Pancreas (tissue), 10 donors: ENCODE data around the gene KCNH5. TPM values are rescaled to one million over a fixed set of nuclear protein-coding genes. Genes with fewer than 3 reads are reported as not detected.

Experiments
- ATAC-seq, 4 donors: fragments of 200-7000 bp; cut with Tn5 transposase; one replicate each; pipeline versions ENCODE4 v1.8.0 to v1.9.1; 2020; ENCODE audit warnings: mild to moderate bottlenecking in 4 of 4, moderate library complexity in 4 of 4
- DNase-seq, 6 donors: peaks; one replicate each; pipeline ENCODE4 v3.0.0-alpha.2; 2020
- FAIRE-seq: peaks from 2 replicates; lab custom pipeline; 2012; peaks lifted over from hg19 to GRCh38; lab: Jason Lieb, UNC
- H3K27ac ChIP-seq, 4 donors: fragments of 200-600 bp; sonication (generic); 1 replicate in 3 of 4; 2 replicates in 1 of 4; pipeline versions ENCODE4 v1.5.0 to v1.8.0; 2020
- H3K27me3 ChIP-seq, 4 donors: fragments of 200-600 bp; one replicate each; pipeline ENCODE4 v1.8.0; 2021
- H3K36me3 ChIP-seq, 3 donors: fragments of 200-600 bp; sonication (generic) in 1 of 3; one replicate each; pipeline versions ENCODE4 v1.5.0 to v1.8.0; 2020 to 2021
- H3K4me1 ChIP-seq, 3 donors: fragments of 200-600 bp; one replicate each; pipeline ENCODE4 v1.8.0; 2021
- H3K4me3 ChIP-seq, 4 donors: fragments of 200-600 bp; sonication (generic) in 2 of 4; one replicate each; pipeline versions ENCODE4 v1.5.0 to v1.8.0; 2020 to 2021
- H3K9me3 ChIP-seq, 4 donors: fragments of 200-600 bp; one replicate each; pipeline ENCODE4 v1.8.0; 2021
- WGBS, 2 donors: extraction: QIAGEN DNeasy Blood & Tissue Kit; methylation state at CpG; one replicate each; pipeline ENCODE4 v1.1.7; 2013; 5-methylcytosine and 5-hydroxymethylcytosine counted together
- intact Hi-C, 3 donors: fragments of 100-400 bp; cut with DNase I; formaldehyde crosslinking; loops; one replicate each; pipeline versions ENCODE4 v1.11.1 to v1.14.2; 2022
- polyA plus RNA-seq, 2 donors: library from polyadenylated mRNA; stranded (reverse); fragments of 200-250 nt; gene quantifications; one replicate each; pipeline ENCODE4 v1.2.3, GENCODE V29; 2013
- total RNA-seq, 6 donors: library from RNA; stranded (reverse); fragmentation: NEBNext Ultra II Directional in 4 of 6; extraction: Animal tissue kit (Norgen Biotek cat#: 25700) in 4 of 6; gene quantifications; one replicate each; pipeline versions ENCODE4 v1.2.1 to v1.2.4, GENCODE V29; 2021 to 2023
- TF ChIP-seq, protein P1 (sequence below), 4 donors: fragments of 200-600 bp; sonication (generic) in 3 of 4; IDR thresholded peaks; one replicate each; pipeline versions ENCODE4 v1.5.0 to v1.8.0; 2021; ENCODE audit warnings: antibody characterized with exemption in 4 of 4
- donor health status: healthy with polysubstance abuse.
- donor health status: DM: no; HTN: no; CAD: no; lungs with moderate emphysema.
- donor health status: DM: no; HTN: no; CAD: no.
- donor health status: control.
- donor health status: control.
- donor health status: Bipolar disorder and iron deficiency.
- donor health status: DM: yes; HTN: yes; CAD: no.
- donor health status: DM: no; HTN: no; CAD: no.
- donor health status: DM: no; HTN: no; CAD: no.
- donor health status: DM: yes; HTN: yes; CAD: no.

Gene KCNH5
- total and polyA plus RNA-seq, 8 donors: not detected

DNA sequence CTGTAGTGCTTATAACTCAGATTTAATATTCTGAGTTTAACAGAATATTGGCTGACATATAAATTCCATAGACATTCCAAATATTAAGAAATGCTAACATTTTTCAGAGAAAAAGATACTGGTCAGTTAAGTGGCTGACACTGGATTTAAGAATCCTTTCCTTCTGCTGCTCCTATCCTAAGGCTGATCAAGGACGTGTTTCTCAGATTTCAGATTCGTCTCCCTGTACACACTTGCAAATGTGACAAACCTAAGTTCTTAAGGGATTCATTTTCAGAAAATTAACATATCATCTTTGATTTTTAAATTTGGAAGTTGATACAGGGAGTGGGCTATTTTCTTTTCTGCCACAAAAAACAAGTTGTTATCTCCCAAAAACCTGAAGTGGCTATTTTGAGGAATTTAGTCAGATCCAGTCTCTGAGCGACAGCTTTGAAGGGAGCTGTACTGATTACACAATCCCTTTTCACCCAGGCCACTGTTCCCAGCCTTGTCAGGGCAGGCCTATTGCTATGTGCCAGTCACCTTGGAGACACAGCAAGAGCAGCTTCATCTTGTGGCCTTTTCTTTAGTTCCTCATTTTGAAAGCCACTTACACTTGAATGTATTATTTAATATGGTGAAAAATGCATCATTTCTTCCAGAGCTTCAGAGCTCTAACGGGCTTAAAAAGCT lies 370.6 kb downstream of the KCNH5 start:
- intact Hi-C loops: no loop called here
- TF ChIP-seq, protein P1, sequence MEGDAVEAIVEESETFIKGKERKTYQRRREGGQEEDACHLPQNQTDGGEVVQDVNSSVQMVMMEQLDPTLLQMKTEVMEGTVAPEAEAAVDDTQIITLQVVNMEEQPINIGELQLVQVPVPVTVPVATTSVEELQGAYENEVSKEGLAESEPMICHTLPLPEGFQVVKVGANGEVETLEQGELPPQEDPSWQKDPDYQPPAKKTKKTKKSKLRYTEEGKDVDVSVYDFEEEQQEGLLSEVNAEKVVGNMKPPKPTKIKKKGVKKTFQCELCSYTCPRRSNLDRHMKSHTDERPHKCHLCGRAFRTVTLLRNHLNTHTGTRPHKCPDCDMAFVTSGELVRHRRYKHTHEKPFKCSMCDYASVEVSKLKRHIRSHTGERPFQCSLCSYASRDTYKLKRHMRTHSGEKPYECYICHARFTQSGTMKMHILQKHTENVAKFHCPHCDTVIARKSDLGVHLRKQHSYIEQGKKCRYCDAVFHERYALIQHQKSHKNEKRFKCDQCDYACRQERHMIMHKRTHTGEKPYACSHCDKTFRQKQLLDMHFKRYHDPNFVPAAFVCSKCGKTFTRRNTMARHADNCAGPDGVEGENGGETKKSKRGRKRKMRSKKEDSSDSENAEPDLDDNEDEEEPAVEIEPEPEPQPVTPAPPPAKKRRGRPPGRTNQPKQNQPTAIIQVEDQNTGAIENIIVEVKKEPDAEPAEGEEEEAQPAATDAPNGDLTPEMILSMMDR (IDR thresholded peaks at IDR 0.05): no peak
- DNase-seq: no peak
- no peak for FAIRE-seq
- Histone ChIP-seq H3K4me1 (no peaks in the 10 kb centered on the region), H3K27me3 (no peaks in the 10 kb centered on the region), H3K4me3 (no peak overlapping the region), H3K36me3 (no peaks in the 10 kb centered on the region), H3K9me3 (no peaks in the 10 kb centered on the region), H3K27ac (no peak overlapping the region)
- 61 to 69% methylated on average over 4 of the region's 4 CpGs for WGBS, 2 donors
- ATAC-seq: no peak

- WGBS, 2 donors: 77 to 85% methylated on average over 4 of the region's 4 CpGs
- no peaks in the 10 kb centered on the region for H3K4me1 ChIP-seq
- no peaks in the 10 kb centered on the region for H3K36me3 ChIP-seq
- ATAC-seq (no peak), FAIRE-seq (no peak), DNase-seq (no peak)
- no peaks in the 10 kb centered on the region for H3K27me3 ChIP-seq
- no peak overlapping the region for H3K27ac ChIP-seq
- H3K4me3 ChIP-seq: no peak overlapping the region
- TF ChIP-seq, protein P1 (IDR thresholded peaks at IDR 0.05): no peak
- H3K9me3 ChIP-seq: no peaks in the 10 kb centered on the region
- intact Hi-C loops: no loop called here
These were observed 372.1 kb downstream of the KCNH5 start for GRCh38 chr14:62673014-62673755.

DNA sequence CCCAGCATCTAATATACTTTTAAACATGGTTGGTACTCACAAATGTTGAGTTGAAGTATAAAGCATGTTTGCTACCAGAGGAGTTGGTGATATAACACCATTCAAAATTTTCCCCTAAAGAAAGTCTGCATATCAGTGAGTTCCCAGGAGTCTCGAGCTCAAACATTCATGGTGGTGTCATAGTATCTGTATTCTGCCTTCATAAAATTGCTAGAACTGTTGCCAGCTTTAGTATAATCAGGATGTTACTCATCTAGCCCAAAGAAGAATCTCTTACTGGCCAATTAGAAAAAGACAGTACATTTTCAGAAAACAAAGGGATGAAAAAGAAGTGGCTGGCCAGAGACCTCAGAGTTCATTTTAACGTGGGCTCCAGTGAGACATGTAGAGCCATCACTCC lies 374.7 kb downstream of the KCNH5 start:
- Histone ChIP-seq H3K27ac (no peak overlapping the region), H3K36me3 (no peaks in the 10 kb centered on the region), H3K4me1 (no peaks in the 10 kb centered on the region), H3K27me3 (no peaks in the 10 kb centered on the region), H3K4me3 (no peak overlapping the region), H3K9me3 (no peaks in the 10 kb centered on the region)
- intact Hi-C loops: no loop called here
- 37 to 55% methylated on average over 2 of the region's 2 CpGs for WGBS, 2 donors
- DNase-seq (no peak), ATAC-seq (no peak), FAIRE-seq (no peak)
- TF ChIP-seq, protein P1 (IDR thresholded peaks at IDR 0.05): no peak

- Histone ChIP-seq H3K9me3 (no peaks in the 10 kb centered on the region), H3K36me3 (no peaks in the 10 kb centered on the region), H3K27me3 (no peaks in the 10 kb centered on the region), H3K27ac (no peak overlapping the region), H3K4me3 (no peak overlapping the region), H3K4me1 (no peaks in the 10 kb centered on the region)
- FAIRE-seq (no peak), ATAC-seq (no peak), DNase-seq (no peak)
- TF ChIP-seq, protein P1 (IDR thresholded peaks at IDR 0.05): no peak
- WGBS, 2 donors: 65 to 66% methylated on average over 4 of the region's 4 CpGs
- intact Hi-C loops: no loop called here
These were observed 377.8 kb downstream of the KCNH5 start for GRCh38 chr14:62667421-62667914.

GRCh38 chr14:62665286-62665685 lies 380.0 kb downstream of the KCNH5 start:
- H3K36me3 ChIP-seq: no peaks in the 10 kb centered on the region
- no peaks in the 10 kb centered on the region for H3K4me1 ChIP-seq
- whole genome bisulfite sequencing, 2 donors: 25 to 32% methylated on average over 3 of the region's 3 CpGs

More at GRCh38 chr14:62665286-62665685, 380.0 kb downstream of the KCNH5 start:
- Histone ChIP-seq H3K27ac (no peak overlapping the region), H3K27me3 (no peaks in the 10 kb centered on the region), H3K9me3 (no peaks in the 10 kb centered on the region), H3K4me3 (no peak overlapping the region)
- ATAC-seq: no peak
- DNase-seq: no peak
- TF ChIP-seq, protein P1 (IDR thresholded peaks at IDR 0.05): no peak
- intact Hi-C loops: no loop called here
- FAIRE-seq: no peak
